GM12878 (cell line): Measurements from ENCODE around the gene CNTNAP2. TPM values are rescaled to one million over a fixed set of nuclear protein-coding genes. Genes with fewer than 3 reads are reported as not detected.

Experiments used
- ATAC-seq: fragments of 200-7000 bp; cut with Tn5 transposase; 3 replicates; pipeline ENCODE4 v1.9.1; 2020; ENCODE audit warnings: mild to moderate bottlenecking, moderate library complexity
- BruUV-seq: library from RNA; stranded (reverse); fragments of 400-500 nt; replicated peaks from 2 replicates; lab custom pipeline; 2021; lab: Mats Ljungman, UMichigan
- CTCF ChIA-PET: fragments of 300-600 bp; sonication (Branson Sonifier 250); formaldehyde crosslinking; extraction: SDS; loops from one replicate; lab custom pipeline; 2021; ENCODE audit warnings: inconsistent platforms; lab: Yijun Ruan, JAX
- POLR2A ChIA-PET: fragments of 350-600 bp; formaldehyde crosslinking; extraction: SDS; loops from one replicate; lab custom pipeline; 2021; ENCODE audit warnings: inconsistent platforms; lab: Charles Lee
- RAD21 ChIA-PET: fragments of 300-600 bp; sonication (Branson Sonifier 250); formaldehyde crosslinking; loops from one replicate; lab custom pipeline; 2023; ENCODE audit warnings: antibody characterized with exemption; ENCODE audit not compliant: unreplicated experiment; lab: Charles Lee
- SMC1A ChIA-PET: fragments of 300-600 bp; sonication (Branson Sonifier 250); formaldehyde crosslinking; loops from one replicate; lab custom pipeline; 2023; ENCODE audit not compliant: unreplicated experiment, uncharacterized antibody; lab: Charles Lee
- DNase-seq: peaks from one replicate; pipeline ENCODE4 v3.0.0-alpha.2; 2011; ENCODE audit warnings: low read depth, low spot score
- FAIRE-seq: peaks from 3 replicates; lab custom pipeline; 2011; peaks lifted over from hg19 to GRCh38; lab: Jason Lieb, UNC
- H2AFZ ChIP-seq: 2 replicates; pipeline ENCODE4 v1.6.0; 2011; ENCODE audit warnings: low read depth, low read length, control low read depth; ENCODE audit not compliant: control insufficient read depth
- H3K27ac ChIP-seq: 2 replicates; pipeline ENCODE4 v1.5.1; 2011; ENCODE audit warnings: control low read depth; ENCODE audit not compliant: control insufficient read depth, insufficient read depth
- H3K27me3 ChIP-seq, 2 experiments: replicated peaks in 1 of 2; 2 replicates each; pipeline versions ENCODE4 v1.6.0 to v1.6.1; 2011; ENCODE audit warnings: low read length in 1 of 2; ENCODE audit not compliant: control insufficient read depth in 2 of 2, insufficient read depth in 2 of 2
- H3K36me3 ChIP-seq, 2 experiments: 2 replicates each; pipeline ENCODE4 v1.5.1; 2011; ENCODE audit warnings: low read length in 1 of 2; ENCODE audit not compliant: control insufficient read depth in 2 of 2, insufficient read depth in 2 of 2
- H3K4me1 ChIP-seq: 2 replicates; pipeline ENCODE4 v1.6.1; 2011; ENCODE audit warnings: mild to moderate bottlenecking, low read length, moderate library complexity, mixed read lengths; ENCODE audit not compliant: control insufficient read depth, insufficient read depth
- H3K4me2 ChIP-seq: 2 replicates; pipeline ENCODE4 v1.6.0; 2011; ENCODE audit warnings: control low read depth; ENCODE audit not compliant: control insufficient read depth, insufficient read depth
- H3K4me3 ChIP-seq: fragments of 200-600 bp; sonication (generic); 2 replicates; pipeline ENCODE4 v1.5.1; 2016
- H3K79me2 ChIP-seq: 2 replicates; pipeline ENCODE4 v1.6.0; 2011; ENCODE audit warnings: low read length; ENCODE audit not compliant: control insufficient read depth, insufficient read depth
- H3K9ac ChIP-seq: 2 replicates; pipeline ENCODE4 v1.8.0; 2011; ENCODE audit warnings: low read length, control low read depth, mixed read lengths; ENCODE audit not compliant: control insufficient read depth, insufficient read depth
- H3K9me3 ChIP-seq: replicated peaks from 3 replicates; pipeline ENCODE4 v1.5.1; 2011; ENCODE audit warnings: mild to moderate bottlenecking, low read length; ENCODE audit not compliant: control insufficient read depth, insufficient read depth
- H4K20me1 ChIP-seq: 2 replicates; pipeline ENCODE4 v1.6.0; 2011; ENCODE audit not compliant: control insufficient read depth, insufficient read depth
- PML ChIP-seq: IDR thresholded peaks from 2 replicates; pipeline ENCODE4 v1.6.1; 2012; ENCODE audit warnings: low read length, inconsistent platforms
- RBBP5 ChIP-seq: fragments of 200-600 bp; sonication (generic); conservative IDR thresholded peaks from 2 replicates; pipeline ENCODE4 v1.6.1; 2016
- SIX5 ChIP-seq: IDR thresholded peaks from 2 replicates; pipeline ENCODE4 v1.6.1; 2011; ENCODE audit warnings: mild to moderate bottlenecking, low read depth, low read length, moderate library complexity; ENCODE audit not compliant: severe bottlenecking
- SRF ChIP-seq, 2 experiments: IDR thresholded peaks; 2 replicates each; pipeline ENCODE4 v1.6.1; 2011; ENCODE audit warnings: low read depth in 2 of 2, low read length in 2 of 2, mild to moderate bottlenecking in 1 of 2, moderate library complexity in 1 of 2
- SUPT20H ChIP-seq: IDR thresholded peaks from 2 replicates; pipeline ENCODE4 v1.6.1; 2011; ENCODE audit warnings: low read depth, mild to moderate bottlenecking, low read length, moderate library complexity, borderline replicate concordance; ENCODE audit not compliant: control insufficient read depth
- ZNF687 ChIP-seq: fragments of 450-650 bp; IDR thresholded peaks from 2 replicates; pipeline ENCODE4 v1.6.1; 2017; ENCODE audit warnings: mild to moderate bottlenecking, moderate library complexity
- WGBS: methylation state at CpG from one replicate; pipeline ENCODE4 v1.1.6; 2016; ENCODE audit warnings: low lambda C conversion rate; ENCODE audit not compliant: insufficient replicate concordance, insufficient coverage; ENCODE audit errors: missing lambda C conversion rate; 5-methylcytosine and 5-hydroxymethylcytosine counted together
- in situ Hi-C: fragments of 300-500 bp; cut with MboI; formaldehyde crosslinking; loops from 9 replicates; pipeline ENCODE4 v1.14.3; 2018; ENCODE audit warnings: mixed read lengths
- intact Hi-C: fragments of 100-400 bp; cut with micrococcal nuclease; formaldehyde crosslinking; loops from one replicate; pipeline ENCODE4 v1.14.2; 2022; ENCODE audit not compliant: unreplicated experiment
- polyA plus RNA-seq, 11 experiments: library from polyadenylated mRNA; depleted of rRNA in 4 of 11; unstranded in 6 of 11; stranded (reverse) in 5 of 11; fragments of >200 nt; fragmentation: Nextera tagmentation in 4 of 11; fragmentation: Illumina TruSeq in 1 of 11; extraction: Ambion mirVana in 4 of 11; extraction: Trizol in 1 of 11; gene quantifications; 1 replicate in 1 of 11; 2 replicates in 10 of 11; pipeline versions ENCODE4 v1.2.1 to v1.2.3, GENCODE V29; 2011 to 2016; ENCODE audit warnings: inconsistent platforms in 2 of 11, missing spikeins in 2 of 11, low read depth in 1 of 11
- total RNA-seq, 4 experiments: library from RNA; depleted of rRNA in 3 of 4; stranded (reverse); fragments of >200 nt in 3 of 4; fragmentation: Illumina TruSeq in 1 of 4; extraction: Trizol in 1 of 4; gene quantifications; 2 replicates each; pipeline versions ENCODE4 v1.2.1 to v1.2.3, GENCODE V29; 2013 to 2021

Gene CNTNAP2
- total and polyA plus RNA-seq, 10 of the 15 experiments (the other 5 are each of a cell fraction or from before 2014, with no cell fraction given) = 0.03 to 0.08 (median 0.03) TPM; not detected in 7

GRCh38 chr7:147646568-147646967, 1530.0 kb downstream of the CNTNAP2 start (continued):
- TF ChIP-seq ZNF687 = no peak
- TF ChIP-seq SIX5 = no peak
- no peak for TF ChIP-seq PML
- TF ChIP-seq RBBP5 = no peak

GRCh38 chr7:147650991-147651390, 1534.4 kb downstream of the CNTNAP2 start:
- Histone ChIP-seq H2AFZ (no peak overlapping the region), H4K20me1 (no peaks in the 10 kb centered on the region), H3K27ac (no peak overlapping the region), H3K4me1 (no peaks in the 10 kb centered on the region), H3K4me3 (no peak overlapping the region), H3K27me3 (no peaks in the 10 kb centered on the region)
- BruUV-seq = no TSS peak
- SMC1A ChIA-PET = no interaction called here
- in situ Hi-C loops = no loop called here
- TF ChIP-seq SUPT20H (no peak), SRF (IDR thresholded peaks at IDR 0.05; ENCODE audit: low read depth in 2 of 2, low read length in 2 of 2) (no peak)
- TF ChIP-seq, all 136 proteins: peak for 0
- ChIA-PET CTCF (no interaction called here), POLR2A (no interaction called here), RAD21 (no interaction called here)
- Histone ChIP-seq H3K79me2 (no peaks in the 10 kb centered on the region), H3K9ac (no peak overlapping the region), H3K36me3 (no peaks in the 10 kb centered on the region), H3K9me3 (no peaks in the 10 kb centered on the region), H3K4me2 (no peak overlapping the region)
- DNase-seq (no peak), FAIRE-seq (no peak), ATAC-seq (no peak)
- WGBS = 19% methylated on average over 3 of the region's 3 CpGs
- intact Hi-C loops = no loop called here
